ENCODE measurements around the gene L2HGDH.
"Not testable (repeated sequence)": the region's sequence is repeated elsewhere in the genome, so short reads cannot be mapped to it uniquely, and the experiment has no call there.

The L2HGDH gene

DNA sequence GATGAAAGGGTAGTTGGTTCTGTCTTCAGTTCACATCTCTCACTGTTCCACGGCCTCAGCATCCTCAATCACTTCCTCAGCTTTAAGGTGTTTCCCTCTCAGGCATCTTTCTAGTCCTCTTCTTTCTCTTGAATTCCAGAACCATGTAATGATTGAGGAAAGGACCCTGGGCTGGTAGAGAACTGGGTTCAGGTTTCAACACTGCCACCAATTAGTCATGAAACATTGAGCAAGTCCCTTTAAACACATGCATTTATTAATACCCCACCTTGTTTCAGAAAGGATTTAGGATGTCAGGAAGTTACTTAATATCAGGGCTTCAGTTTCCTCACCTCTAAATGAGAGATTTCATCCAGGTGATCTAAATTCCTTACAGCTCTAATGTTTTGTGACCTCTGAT is 7.3 kb upstream of the L2HGDH start:
- Histone ChIP-seq H3K4me3 (replicated peaks; ENCODE audit: insufficient read depth, low read length) (no peak overlapping the region), H3K27ac (replicated peaks) (no peak overlapping the region), H3K27me3 (ENCODE audit: insufficient read depth, poor library complexity, severe bottlenecking) (no peaks in the 10 kb centered on the region)
- TF ChIP-seq, protein P1, sequence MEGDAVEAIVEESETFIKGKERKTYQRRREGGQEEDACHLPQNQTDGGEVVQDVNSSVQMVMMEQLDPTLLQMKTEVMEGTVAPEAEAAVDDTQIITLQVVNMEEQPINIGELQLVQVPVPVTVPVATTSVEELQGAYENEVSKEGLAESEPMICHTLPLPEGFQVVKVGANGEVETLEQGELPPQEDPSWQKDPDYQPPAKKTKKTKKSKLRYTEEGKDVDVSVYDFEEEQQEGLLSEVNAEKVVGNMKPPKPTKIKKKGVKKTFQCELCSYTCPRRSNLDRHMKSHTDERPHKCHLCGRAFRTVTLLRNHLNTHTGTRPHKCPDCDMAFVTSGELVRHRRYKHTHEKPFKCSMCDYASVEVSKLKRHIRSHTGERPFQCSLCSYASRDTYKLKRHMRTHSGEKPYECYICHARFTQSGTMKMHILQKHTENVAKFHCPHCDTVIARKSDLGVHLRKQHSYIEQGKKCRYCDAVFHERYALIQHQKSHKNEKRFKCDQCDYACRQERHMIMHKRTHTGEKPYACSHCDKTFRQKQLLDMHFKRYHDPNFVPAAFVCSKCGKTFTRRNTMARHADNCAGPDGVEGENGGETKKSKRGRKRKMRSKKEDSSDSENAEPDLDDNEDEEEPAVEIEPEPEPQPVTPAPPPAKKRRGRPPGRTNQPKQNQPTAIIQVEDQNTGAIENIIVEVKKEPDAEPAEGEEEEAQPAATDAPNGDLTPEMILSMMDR (IDR thresholded peaks at IDR 0.05; ENCODE audit: insufficient read depth, low read length): no peak
- TF ChIP-seq GABPA (IDR thresholded peaks at IDR 0.05; ENCODE audit: low read depth): no peak
- TF ChIP-seq POLR2AphosphoS5 (IDR thresholded peaks at IDR 0.05; ENCODE audit: low read depth): no peak
- TF ChIP-seq SPI1 (IDR thresholded peaks at IDR 0.05; ENCODE audit: borderline replicate concordance, low read depth): no peak
- TF ChIP-seq, protein P2, sequence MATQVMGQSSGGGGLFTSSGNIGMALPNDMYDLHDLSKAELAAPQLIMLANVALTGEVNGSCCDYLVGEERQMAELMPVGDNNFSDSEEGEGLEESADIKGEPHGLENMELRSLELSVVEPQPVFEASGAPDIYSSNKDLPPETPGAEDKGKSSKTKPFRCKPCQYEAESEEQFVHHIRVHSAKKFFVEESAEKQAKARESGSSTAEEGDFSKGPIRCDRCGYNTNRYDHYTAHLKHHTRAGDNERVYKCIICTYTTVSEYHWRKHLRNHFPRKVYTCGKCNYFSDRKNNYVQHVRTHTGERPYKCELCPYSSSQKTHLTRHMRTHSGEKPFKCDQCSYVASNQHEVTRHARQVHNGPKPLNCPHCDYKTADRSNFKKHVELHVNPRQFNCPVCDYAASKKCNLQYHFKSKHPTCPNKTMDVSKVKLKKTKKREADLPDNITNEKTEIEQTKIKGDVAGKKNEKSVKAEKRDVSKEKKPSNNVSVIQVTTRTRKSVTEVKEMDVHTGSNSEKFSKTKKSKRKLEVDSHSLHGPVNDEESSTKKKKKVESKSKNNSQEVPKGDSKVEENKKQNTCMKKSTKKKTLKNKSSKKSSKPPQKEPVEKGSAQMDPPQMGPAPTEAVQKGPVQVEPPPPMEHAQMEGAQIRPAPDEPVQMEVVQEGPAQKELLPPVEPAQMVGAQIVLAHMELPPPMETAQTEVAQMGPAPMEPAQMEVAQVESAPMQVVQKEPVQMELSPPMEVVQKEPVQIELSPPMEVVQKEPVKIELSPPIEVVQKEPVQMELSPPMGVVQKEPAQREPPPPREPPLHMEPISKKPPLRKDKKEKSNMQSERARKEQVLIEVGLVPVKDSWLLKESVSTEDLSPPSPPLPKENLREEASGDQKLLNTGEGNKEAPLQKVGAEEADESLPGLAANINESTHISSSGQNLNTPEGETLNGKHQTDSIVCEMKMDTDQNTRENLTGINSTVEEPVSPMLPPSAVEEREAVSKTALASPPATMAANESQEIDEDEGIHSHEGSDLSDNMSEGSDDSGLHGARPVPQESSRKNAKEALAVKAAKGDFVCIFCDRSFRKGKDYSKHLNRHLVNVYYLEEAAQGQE (IDR thresholded peaks at IDR 0.05; ENCODE audit: insufficient replicate concordance, low read depth): no peak
- DNase-seq (ENCODE audit: low read depth in 1 of 2, low spot score in 1 of 2): peak in 1 of 2 experiments; percentile 22

DNA sequence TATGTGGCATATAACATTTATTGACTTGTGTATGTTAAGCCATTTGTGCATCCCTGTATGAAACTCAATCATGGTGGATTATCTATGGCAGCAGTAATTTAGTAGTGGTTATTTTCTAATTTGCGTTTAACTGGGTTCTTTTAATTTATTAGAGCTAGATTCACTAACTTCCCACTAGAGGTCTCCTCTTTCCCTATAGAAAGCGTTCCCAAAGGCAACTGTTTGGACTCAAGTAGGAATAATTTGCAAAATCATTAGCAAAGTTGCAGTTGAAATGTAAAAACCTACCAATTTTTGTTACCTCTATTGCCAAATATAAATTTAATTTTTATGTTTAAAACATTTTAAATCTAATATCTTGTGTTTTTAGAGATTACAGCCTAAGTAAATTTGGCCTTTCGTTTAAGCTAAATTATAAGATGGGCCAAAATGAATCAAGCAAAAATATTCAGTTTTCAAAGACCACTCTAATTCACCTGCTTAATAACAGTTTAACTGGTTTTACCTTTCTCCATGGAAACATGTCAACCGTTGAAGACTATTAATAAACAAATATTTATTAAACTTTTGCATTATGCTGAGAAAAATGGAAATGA is 6.1 kb upstream of the L2HGDH start:
- TF ChIP-seq GABPA (IDR thresholded peaks at IDR 0.05; ENCODE audit: low read depth): no peak
- TF ChIP-seq, protein P1 (IDR thresholded peaks at IDR 0.05; ENCODE audit: insufficient read depth, low read length): peak; percentile 22
- TF ChIP-seq, protein P2 (IDR thresholded peaks at IDR 0.05; ENCODE audit: insufficient replicate concordance, low read depth): no peak
- no peak for TF ChIP-seq SPI1 (IDR thresholded peaks at IDR 0.05; ENCODE audit: borderline replicate concordance, low read depth)
- no peak for TF ChIP-seq POLR2AphosphoS5 (IDR thresholded peaks at IDR 0.05; ENCODE audit: low read depth)
- Histone ChIP-seq H3K27ac (replicated peaks) (no peak overlapping the region), H3K27me3 (ENCODE audit: insufficient read depth, poor library complexity, severe bottlenecking) (no peaks in the 10 kb centered on the region), H3K4me3 (replicated peaks; ENCODE audit: insufficient read depth, low read length) (no peak overlapping the region)
- no peak for DNase-seq (ENCODE audit: low read depth in 1 of 2, low spot score in 1 of 2)

GRCh38 chr14:50314098-50314497 is 2.1 kb upstream of the L2HGDH start:
- not testable (repeated sequence) for H3K27me3 ChIP-seq (ENCODE audit: insufficient read depth, poor library complexity, severe bottlenecking); H3K27ac ChIP-seq (replicated peaks); DNase-seq (ENCODE audit: low read depth in 1 of 2, low spot score in 1 of 2); H3K4me3 ChIP-seq (replicated peaks; ENCODE audit: insufficient read depth, low read length)

DNA sequence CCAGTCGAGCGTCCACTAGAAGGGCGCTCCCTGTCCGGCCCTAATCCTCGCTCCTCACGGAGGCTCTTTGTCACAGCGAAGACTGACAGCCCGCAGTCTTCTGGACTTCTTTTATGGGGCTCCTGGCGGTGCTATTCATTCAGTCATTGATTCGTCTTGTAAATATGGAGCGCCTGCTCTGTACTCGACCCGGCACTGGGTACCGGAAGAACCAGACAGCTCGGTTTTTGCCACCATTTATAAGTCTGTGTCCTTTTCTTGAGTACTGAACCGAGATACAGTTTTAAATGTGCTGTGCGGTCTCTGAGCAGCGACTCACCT is 665 bp upstream of the L2HGDH start:
- peak overlapping the region; percentile 94 for H3K27ac ChIP-seq (replicated peaks)
- DNase-seq (ENCODE audit: low read depth in 1 of 2, low spot score in 1 of 2): no peak
- no peaks in the 10 kb centered on the region for H3K27me3 ChIP-seq (ENCODE audit: insufficient read depth, poor library complexity, severe bottlenecking)
- peak overlapping the region; percentile 79 for H3K4me3 ChIP-seq (replicated peaks; ENCODE audit: insufficient read depth, low read length)
- TF ChIP-seq, protein P2 (IDR thresholded peaks at IDR 0.05; ENCODE audit: insufficient replicate concordance, low read depth): no peak
- TF ChIP-seq SPI1 (IDR thresholded peaks at IDR 0.05; ENCODE audit: borderline replicate concordance, low read depth) (no peak), GABPA (IDR thresholded peaks at IDR 0.05; ENCODE audit: low read depth) (no peak), POLR2AphosphoS5 (IDR thresholded peaks at IDR 0.05; ENCODE audit: low read depth) (no peak)
- TF ChIP-seq, protein P1 (IDR thresholded peaks at IDR 0.05; ENCODE audit: insufficient read depth, low read length): no peak
